Esophagus squamous epithelium (tissue), 4 donors: ENCODE results near the gene ALG8.

Experiments
- POLR2A ChIP-seq, 4 donors: fragments of 450-650 bp; IDR thresholded peaks; one replicate each; pipeline ENCODE4 v1.6.1; 2017; ENCODE audit warnings: antibody characterized with exemption in 4 of 4, mild to moderate bottlenecking in 4 of 4, moderate library complexity in 3 of 4
- TF ChIP-seq, protein P1 (sequence below), 6 experiments: fragments of 450-650 bp in 4 of 6; fragments of 200-600 bp in 2 of 6; sonication (generic) in 2 of 6; IDR thresholded peaks; one replicate each; pipeline ENCODE4 v1.5.1; 2016 to 2019; ENCODE audit warnings: antibody characterized with exemption in 6 of 6, mild to moderate bottlenecking in 4 of 6, moderate library complexity in 4 of 6

DNA sequence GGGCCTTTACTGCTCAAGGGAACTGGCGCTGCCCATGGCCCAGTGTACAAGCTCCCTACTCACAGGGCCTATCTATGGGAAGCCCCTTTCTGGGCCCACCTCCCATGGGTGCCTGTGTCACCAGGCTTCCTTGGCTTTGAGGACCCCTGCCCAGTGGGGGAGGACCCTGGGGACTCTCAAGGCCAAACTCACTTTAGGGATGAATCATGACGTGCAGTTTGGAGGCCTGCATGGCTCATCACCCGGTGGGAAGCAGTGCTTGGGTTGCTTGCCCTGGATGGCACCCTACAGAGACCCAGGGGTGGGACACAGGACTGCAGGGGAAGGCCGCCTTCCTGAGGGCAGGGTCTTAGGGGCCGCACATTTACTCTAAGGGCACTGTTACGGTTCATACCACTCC, 32.5 kb upstream of the ALG8 start:
- TF ChIP-seq, protein P1, sequence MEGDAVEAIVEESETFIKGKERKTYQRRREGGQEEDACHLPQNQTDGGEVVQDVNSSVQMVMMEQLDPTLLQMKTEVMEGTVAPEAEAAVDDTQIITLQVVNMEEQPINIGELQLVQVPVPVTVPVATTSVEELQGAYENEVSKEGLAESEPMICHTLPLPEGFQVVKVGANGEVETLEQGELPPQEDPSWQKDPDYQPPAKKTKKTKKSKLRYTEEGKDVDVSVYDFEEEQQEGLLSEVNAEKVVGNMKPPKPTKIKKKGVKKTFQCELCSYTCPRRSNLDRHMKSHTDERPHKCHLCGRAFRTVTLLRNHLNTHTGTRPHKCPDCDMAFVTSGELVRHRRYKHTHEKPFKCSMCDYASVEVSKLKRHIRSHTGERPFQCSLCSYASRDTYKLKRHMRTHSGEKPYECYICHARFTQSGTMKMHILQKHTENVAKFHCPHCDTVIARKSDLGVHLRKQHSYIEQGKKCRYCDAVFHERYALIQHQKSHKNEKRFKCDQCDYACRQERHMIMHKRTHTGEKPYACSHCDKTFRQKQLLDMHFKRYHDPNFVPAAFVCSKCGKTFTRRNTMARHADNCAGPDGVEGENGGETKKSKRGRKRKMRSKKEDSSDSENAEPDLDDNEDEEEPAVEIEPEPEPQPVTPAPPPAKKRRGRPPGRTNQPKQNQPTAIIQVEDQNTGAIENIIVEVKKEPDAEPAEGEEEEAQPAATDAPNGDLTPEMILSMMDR (IDR thresholded peaks at IDR 0.05): no peak
- no peak for TF ChIP-seq POLR2A (IDR thresholded peaks at IDR 0.05)
